Hepatocyte (in vitro differentiated cells): ENCODE data around the gene MAD1L1. TPM values are rescaled to one million over a fixed set of nuclear protein-coding genes. Genes with fewer than 3 reads are reported as not detected.

Source experiments
- DNase-seq: peaks from one replicate; pipeline ENCODE4 v3.0.0-alpha.2; 2016; ENCODE audit warnings: low spot score
- H2AFZ ChIP-seq: fragments of 200-600 bp; sonication (generic); 2 replicates; pipeline ENCODE4 v1.6.0; 2016; ENCODE audit warnings: antibody characterized with exemption, mild to moderate bottlenecking
- H3K27ac ChIP-seq: fragments of 200-600 bp; sonication (generic); 2 replicates; pipeline ENCODE4 v1.5.1; 2016; ENCODE audit warnings: mild to moderate bottlenecking
- H3K27me3 ChIP-seq: fragments of 200-600 bp; sonication (generic); 2 replicates; pipeline ENCODE4 v1.6.1; 2016
- H3K36me3 ChIP-seq: fragments of 200-600 bp; sonication (generic); replicated peaks from 2 replicates; pipeline ENCODE4 v1.5.1; 2016; ENCODE audit warnings: low read depth; ENCODE audit not compliant: insufficient read depth
- H3K4me1 ChIP-seq: fragments of 200-600 bp; sonication (generic); 2 replicates; pipeline ENCODE4 v1.5.1; 2016; ENCODE audit warnings: mild to moderate bottlenecking, moderate library complexity; ENCODE audit not compliant: insufficient read depth
- H3K4me2 ChIP-seq: fragments of 200-600 bp; sonication (generic); 2 replicates; pipeline ENCODE4 v1.6.0; 2016
- H3K4me3 ChIP-seq: fragments of 200-600 bp; sonication (generic); 2 replicates; pipeline ENCODE4 v1.5.1; 2016; ENCODE audit warnings: mild to moderate bottlenecking
- H3K79me2 ChIP-seq: fragments of 200-600 bp; sonication (generic); 2 replicates; pipeline ENCODE4 v1.6.0; 2017; ENCODE audit warnings: mild to moderate bottlenecking
- H3K9me2 ChIP-seq: fragments of 200-600 bp; sonication (generic); replicated peaks from 2 replicates; pipeline ENCODE4 v1.6.0; 2017; ENCODE audit warnings: mild to moderate bottlenecking; ENCODE audit not compliant: insufficient read depth
- H3K9me3 ChIP-seq: fragments of 200-600 bp; sonication (generic); 2 replicates; pipeline ENCODE4 v1.5.1; 2016; ENCODE audit warnings: low read depth, mild to moderate bottlenecking
- H4K20me1 ChIP-seq: fragments of 200-600 bp; sonication (generic); 2 replicates; pipeline ENCODE4 v1.6.0; 2016; ENCODE audit warnings: mild to moderate bottlenecking; ENCODE audit not compliant: insufficient read depth, poor library complexity, severe bottlenecking
- CTCF ChIP-seq: fragments of 200-600 bp; sonication (generic); IDR thresholded peaks from 2 replicates; pipeline ENCODE4 v1.5.1; 2016; ENCODE audit warnings: antibody characterized with exemption, mild to moderate bottlenecking; ENCODE audit not compliant: poor library complexity
- EZH2 ChIP-seq: fragments of 200-600 bp; sonication (generic); IDR thresholded peaks from 2 replicates; pipeline ENCODE4 v1.6.1; 2016; ENCODE audit warnings: antibody characterized with exemption, mild to moderate bottlenecking, borderline replicate concordance
- EZH2phosphoT487 ChIP-seq: fragments of 200-600 bp; sonication (generic); IDR thresholded peaks from one replicate; pipeline ENCODE4 v1.6.1; 2018; ENCODE audit warnings: antibody characterized with exemption, mild to moderate bottlenecking, low read depth, moderate library complexity; ENCODE audit not compliant: unreplicated experiment, severe bottlenecking
- WGBS: methylation state at CpG from one replicate; pipeline ENCODE4 v1.1.6; 2016; ENCODE audit warnings: low lambda C conversion rate; ENCODE audit errors: missing lambda C conversion rate; 5-methylcytosine and 5-hydroxymethylcytosine counted together
- polyA plus RNA-seq: library from polyadenylated mRNA; unstranded; fragments of >200 nt; fragmentation: Nextera tagmentation; extraction: Ambion mirVana; gene quantifications from 2 replicates; pipeline ENCODE4 v1.2.1, GENCODE V29; 2016
- total RNA-seq: library from RNA; depleted of rRNA; stranded (reverse); fragments of >200 nt; gene quantifications from 2 replicates; pipeline ENCODE4 v1.2.3, GENCODE V29; 2014

Gene MAD1L1
- total and polyA plus RNA-seq, 2 experiments from 2014 or later, result 30.7 to 31.0 TPM

- WGBS, result 95% methylated on average over 15 of the region's 15 CpGs
- H3K27me3 ChIP-seq, result no peaks in the 10 kb centered on the region
- peak; percentile 7 for DNase-seq
- no peak overlapping the region for H3K27ac ChIP-seq
- no peak overlapping the region for H3K4me3 ChIP-seq
- no peaks in the 10 kb centered on the region for H3K36me3 ChIP-seq
- no peaks in the 10 kb centered on the region for H3K9me2 ChIP-seq
- H2AFZ ChIP-seq, result no peak overlapping the region
- no peaks in the 10 kb centered on the region for H3K79me2 ChIP-seq
- peaks cover 11% of the 10 kb centered on the region for H3K4me1 ChIP-seq
- TF ChIP-seq EZH2phosphoT487 (no peak), CTCF (no peak), EZH2 (no peak)
- no peaks in the 10 kb centered on the region for H4K20me1 ChIP-seq
- no peaks in the 10 kb centered on the region for H3K9me3 ChIP-seq
- H3K4me2 ChIP-seq, result no peak overlapping the region
Measured at GRCh38 chr7:2175091-2175490, 57.7 kb downstream of the MAD1L1 start.

- Histone ChIP-seq H2AFZ (no peak overlapping the region), H3K36me3 (no peaks in the 10 kb centered on the region), H3K79me2 (no peaks in the 10 kb centered on the region), H4K20me1 (no peaks in the 10 kb centered on the region), H3K9me3 (no peaks in the 10 kb centered on the region), H3K4me2 (no peak overlapping the region), H3K27me3 (no peaks in the 10 kb centered on the region), H3K4me3 (no peak overlapping the region), H3K9me2 (no peaks in the 10 kb centered on the region), H3K4me1 (peaks cover 11% of the 10 kb centered on the region), H3K27ac (peak overlapping the region; percentile 41)
- no peak for TF ChIP-seq EZH2phosphoT487
- no peak for TF ChIP-seq CTCF
- TF ChIP-seq EZH2, result no peak
- WGBS, result 91% methylated on average over 15 of the region's 15 CpGs
- no peak for DNase-seq
Measured at GRCh38 chr7:2173189-2173827, 59.4 kb downstream of the MAD1L1 start.

GRCh38 chr7:2172311-2173188 lies 60.2 kb downstream of the MAD1L1 start:
- TF ChIP-seq EZH2phosphoT487 (no peak), EZH2 (no peak)
- no peaks in the 10 kb centered on the region for H3K9me3 ChIP-seq
- H4K20me1 ChIP-seq, result no peaks in the 10 kb centered on the region
- H3K4me3 ChIP-seq, result no peak overlapping the region
- peaks cover 11% of the 10 kb centered on the region for H3K4me1 ChIP-seq
- no peak overlapping the region for H3K27ac ChIP-seq
- DNase-seq, result peak; percentile 83
- H2AFZ ChIP-seq, result no peak overlapping the region
- no peak overlapping the region for H3K4me2 ChIP-seq
- no peaks in the 10 kb centered on the region for H3K36me3 ChIP-seq
- no peaks in the 10 kb centered on the region for H3K27me3 ChIP-seq
- no peaks in the 10 kb centered on the region for H3K9me2 ChIP-seq
- 89% methylated on average over 39 of the region's 39 CpGs for WGBS
- H3K79me2 ChIP-seq, result no peaks in the 10 kb centered on the region

GRCh38 chr7:2171855-2172254 lies 60.9 kb downstream of the MAD1L1 start:
- Histone ChIP-seq H3K9me3 (no peaks in the 10 kb centered on the region), H3K9me2 (no peaks in the 10 kb centered on the region), H3K27ac (no peak overlapping the region), H3K4me1 (peaks cover 11% of the 10 kb centered on the region), H3K27me3 (no peaks in the 10 kb centered on the region), H4K20me1 (no peaks in the 10 kb centered on the region), H3K79me2 (no peaks in the 10 kb centered on the region), H3K4me2 (no peak overlapping the region), H3K4me3 (no peak overlapping the region), H3K36me3 (no peaks in the 10 kb centered on the region), H2AFZ (no peak overlapping the region)
- WGBS, result 94% methylated on average over 6 of the region's 6 CpGs
- no peak for DNase-seq
- TF ChIP-seq EZH2, result no peak
- no peak for TF ChIP-seq EZH2phosphoT487
- no peak for TF ChIP-seq CTCF
